ENCODE measurements around the gene FLYWCH1. TPM values are rescaled to one million over a fixed set of nuclear protein-coding genes. Genes with fewer than 3 reads are reported as not detected.
A peak's percentile ranks its signal among the peaks of the same experiment; 100 is the strongest.
"Not testable (repeated sequence)": the region's sequence is repeated elsewhere in the genome, so short reads cannot be mapped to it uniquely, and the experiment has no call there.

The FLYWCH1 gene
- total and polyA plus RNA-seq, 4 donors: 17.5 to 55.9 (median 37.1) TPM

DNA sequence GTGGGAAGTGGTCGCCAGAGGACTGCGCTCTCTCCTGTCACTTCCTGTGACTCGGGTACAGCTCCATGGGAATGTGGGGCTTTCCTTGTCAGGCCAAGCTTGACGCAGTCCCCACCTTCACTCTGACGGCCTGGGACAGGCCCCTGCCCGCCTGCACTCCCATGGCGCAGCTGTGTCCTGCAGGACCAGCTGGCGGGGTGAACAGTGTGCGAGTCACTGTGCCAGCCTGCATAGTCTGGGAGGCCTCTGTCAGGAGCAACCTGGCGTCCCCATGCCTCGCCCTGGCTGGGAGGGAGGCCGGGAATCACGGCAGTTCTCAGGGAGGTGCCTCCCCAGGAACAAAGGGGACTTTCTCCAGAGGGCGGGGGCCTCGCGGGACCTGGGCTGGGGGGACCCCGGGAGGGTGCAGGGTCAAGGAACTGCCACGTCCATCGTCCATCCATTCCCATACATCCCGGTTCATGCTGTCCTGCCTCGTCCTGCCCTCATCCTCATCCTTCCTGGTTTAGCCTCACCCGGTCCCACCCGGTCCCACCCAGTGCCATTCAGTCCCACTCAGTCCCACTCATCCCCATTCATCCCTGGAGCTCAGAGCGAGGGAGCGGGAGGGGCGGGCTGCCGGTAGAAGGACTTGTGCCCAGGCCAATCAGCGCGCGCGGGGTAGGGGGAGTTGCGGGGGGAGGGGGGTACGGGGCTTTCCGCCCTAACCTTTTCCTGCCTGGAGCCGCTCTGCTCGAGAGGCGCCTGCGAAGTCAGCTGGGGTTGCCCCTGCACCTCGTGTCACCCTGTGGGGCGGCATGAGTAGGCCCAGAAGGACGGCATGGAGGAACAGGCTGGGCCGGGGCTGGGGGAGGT, 13.4 kb downstream of the FLYWCH1 start:
- H3K4me1 ChIP-seq (ENCODE audit: control insufficient read depth, insufficient read depth, low read length): peaks cover 22% of the 10 kb centered on the region
- WGBS (ENCODE audit: insufficient coverage): 52% methylated on average over 26 of the region's 42 CpGs
- H3K27ac ChIP-seq (ENCODE audit: low read depth, low read length): no peak overlapping the region
- DNase-seq (ENCODE audit: low read depth in 4 of 6, low spot score in 6 of 6): peak in 2 of 6 donors; percentile 56 to 57
- no peaks in the 10 kb centered on the region for H3K9me3 ChIP-seq (ENCODE audit: control insufficient read depth, insufficient read depth, low read length)
- H3K36me3 ChIP-seq (ENCODE audit: control insufficient read depth, insufficient read depth, low read length): peaks cover 45% of the 10 kb centered on the region
- no peaks in the 10 kb centered on the region for H3K27me3 ChIP-seq (ENCODE audit: control insufficient read depth, insufficient read depth, low read length)
- no peak overlapping the region for H3K4me3 ChIP-seq (ENCODE audit: low read depth, low read length)

DNA sequence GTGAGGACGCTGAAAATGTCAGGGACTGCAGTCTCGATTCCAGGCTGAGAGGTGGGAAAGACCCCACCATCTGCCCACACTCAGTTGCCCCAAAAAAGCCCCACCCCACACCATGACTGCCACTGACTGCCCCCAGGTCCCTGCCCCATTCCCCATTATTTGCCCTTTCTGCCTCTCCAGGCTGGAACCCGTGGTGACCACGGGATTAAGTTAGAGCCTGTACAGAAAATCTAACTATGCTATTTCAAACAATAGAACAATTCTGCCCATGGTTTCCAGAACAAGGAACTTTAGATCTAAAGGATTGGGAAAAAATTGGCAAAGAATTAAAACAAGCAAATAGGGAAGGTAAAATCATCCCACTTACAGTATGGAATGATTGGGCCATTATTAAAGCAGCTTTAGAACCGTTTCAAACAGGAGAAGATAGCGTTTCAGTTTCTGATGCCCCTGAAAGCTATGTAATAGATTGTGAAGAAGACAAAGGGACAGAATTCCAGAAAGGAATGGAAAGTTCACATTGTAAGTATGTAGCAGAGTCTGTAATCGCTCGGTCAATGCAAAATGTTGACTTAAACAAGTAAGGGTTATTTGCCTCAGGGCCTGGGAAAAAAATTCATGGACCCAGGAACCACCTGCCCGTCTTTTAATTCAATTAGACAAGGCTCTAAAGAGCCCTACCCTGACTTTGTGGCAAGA, 14.4 kb downstream of the FLYWCH1 start:
- Histone ChIP-seq H3K4me3 (ENCODE audit: low read depth, low read length) (no peak overlapping the region), H3K9me3 (ENCODE audit: control insufficient read depth, insufficient read depth, low read length) (no peaks in the 10 kb centered on the region), H3K36me3 (ENCODE audit: control insufficient read depth, insufficient read depth, low read length) (peaks cover 50% of the 10 kb centered on the region), H3K27ac (ENCODE audit: low read depth, low read length) (no peak overlapping the region), H3K4me1 (ENCODE audit: control insufficient read depth, insufficient read depth, low read length) (peaks cover 22% of the 10 kb centered on the region), H3K27me3 (ENCODE audit: control insufficient read depth, insufficient read depth, low read length) (no peaks in the 10 kb centered on the region)
- WGBS (ENCODE audit: insufficient coverage): 61% methylated on average over 5 of the region's 9 CpGs
- no peak for DNase-seq (ENCODE audit: low read depth in 4 of 6, low spot score in 6 of 6)

- peaks cover 56% of the 10 kb centered on the region for H3K36me3 ChIP-seq (ENCODE audit: control insufficient read depth, insufficient read depth, low read length)
- H3K9me3 ChIP-seq (ENCODE audit: control insufficient read depth, insufficient read depth, low read length): no peaks in the 10 kb centered on the region
- no peak overlapping the region for H3K4me3 ChIP-seq (ENCODE audit: low read depth, low read length)
- peaks cover 22% of the 10 kb centered on the region for H3K4me1 ChIP-seq (ENCODE audit: control insufficient read depth, insufficient read depth, low read length)
- H3K27ac ChIP-seq (ENCODE audit: low read depth, low read length): no peak overlapping the region
- DNase-seq (ENCODE audit: low read depth in 4 of 6, low spot score in 6 of 6): peak in 1 of 6 donors; percentile 67
- no CpG with 5 or more reads among the region's 5 CpGs for WGBS (ENCODE audit: insufficient coverage)
- no peaks in the 10 kb centered on the region for H3K27me3 ChIP-seq (ENCODE audit: control insufficient read depth, insufficient read depth, low read length)
Observed at GRCh38 chr16:2926650-2926999, 14.9 kb downstream of the FLYWCH1 start.

DNA sequence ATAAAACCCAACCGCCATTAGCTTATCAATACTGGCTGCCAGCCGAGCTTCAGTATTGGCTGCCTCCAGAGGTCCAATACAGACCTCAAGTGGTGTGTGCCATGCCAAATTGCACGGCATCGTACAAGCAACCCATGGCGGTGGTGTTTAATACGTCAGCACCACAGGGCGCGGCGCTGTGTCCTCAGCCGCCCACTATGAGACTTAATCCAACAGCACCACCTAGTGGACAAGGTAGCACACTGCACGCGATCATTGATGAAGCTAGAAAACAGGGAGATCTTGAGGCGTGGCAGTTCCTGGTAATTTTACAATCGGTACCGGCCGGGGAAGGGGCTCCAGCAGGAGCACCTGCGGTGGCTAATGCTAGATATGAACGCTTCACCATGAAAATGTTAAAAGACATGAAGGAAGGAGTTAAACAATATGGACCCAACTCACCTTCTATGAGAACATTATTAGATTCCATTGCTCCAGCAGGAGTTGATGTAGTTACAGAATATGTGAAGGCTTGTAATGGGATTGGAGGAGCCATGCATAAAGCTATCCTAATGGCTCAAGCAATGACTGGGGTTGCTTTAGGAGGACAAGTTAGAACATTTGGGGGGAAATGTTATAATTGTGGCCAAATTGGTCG, 15.4 kb downstream of the FLYWCH1 start:
- peaks cover 22% of the 10 kb centered on the region for H3K4me1 ChIP-seq (ENCODE audit: control insufficient read depth, insufficient read depth, low read length)
- H3K36me3 ChIP-seq (ENCODE audit: control insufficient read depth, insufficient read depth, low read length): peaks cover 58% of the 10 kb centered on the region
- no peaks in the 10 kb centered on the region for H3K27me3 ChIP-seq (ENCODE audit: control insufficient read depth, insufficient read depth, low read length)
- H3K9me3 ChIP-seq (ENCODE audit: control insufficient read depth, insufficient read depth, low read length): no peaks in the 10 kb centered on the region
- H3K27ac ChIP-seq (ENCODE audit: low read depth, low read length): no peak overlapping the region
- WGBS (ENCODE audit: insufficient coverage): 11% methylated on average over 14 of the region's 19 CpGs
- no peak overlapping the region for H3K4me3 ChIP-seq (ENCODE audit: low read depth, low read length)
- peak in 5 of 6 donors; percentile 67 to 96 (median 71) for DNase-seq (ENCODE audit: low read depth in 4 of 6, low spot score in 6 of 6)

DNA sequence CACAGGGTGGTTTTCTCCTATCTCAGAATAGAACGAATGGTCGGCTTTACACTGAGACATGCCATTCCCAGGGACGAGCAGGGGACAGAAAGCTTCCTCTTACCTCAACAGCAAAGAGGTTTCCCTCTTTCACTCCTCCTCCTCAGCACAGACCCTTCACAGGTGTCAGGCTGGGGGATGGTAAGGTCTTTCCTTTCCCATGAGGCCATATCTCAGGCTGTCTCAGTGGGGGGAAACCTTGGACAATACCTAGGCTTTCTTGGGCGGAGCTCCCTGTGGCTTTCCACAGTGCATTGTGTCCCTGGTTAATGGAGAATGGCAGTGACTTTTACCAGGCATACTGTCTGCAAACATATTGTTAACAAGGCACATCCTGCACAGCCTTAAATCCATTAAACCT, 16.4 kb downstream of the FLYWCH1 start:
- WGBS (ENCODE audit: insufficient coverage): 80% methylated on average over 1 of the region's 4 CpGs
- not testable (repeated sequence) for H3K9me3 ChIP-seq (ENCODE audit: control insufficient read depth, insufficient read depth, low read length); DNase-seq (ENCODE audit: low read depth in 4 of 6, low spot score in 6 of 6); H3K27ac ChIP-seq (ENCODE audit: low read depth, low read length); H3K4me3 ChIP-seq (ENCODE audit: low read depth, low read length); H3K27me3 ChIP-seq (ENCODE audit: control insufficient read depth, insufficient read depth, low read length)
- H3K36me3 ChIP-seq (ENCODE audit: control insufficient read depth, insufficient read depth, low read length): peaks cover 62% of the 10 kb centered on the region
- H3K4me1 ChIP-seq (ENCODE audit: control insufficient read depth, insufficient read depth, low read length): peaks cover 22% of the 10 kb centered on the region

GRCh38 chr16:2928796-2929195, 17.1 kb downstream of the FLYWCH1 start:
- Histone ChIP-seq H3K4me3 (ENCODE audit: low read depth, low read length) (no peak overlapping the region), H3K9me3 (ENCODE audit: control insufficient read depth, insufficient read depth, low read length) (no peaks in the 10 kb centered on the region), H3K27ac (ENCODE audit: low read depth, low read length) (no peak overlapping the region), H3K27me3 (ENCODE audit: control insufficient read depth, insufficient read depth, low read length) (no peaks in the 10 kb centered on the region), H3K4me1 (ENCODE audit: control insufficient read depth, insufficient read depth, low read length) (peaks cover 22% of the 10 kb centered on the region), H3K36me3 (ENCODE audit: control insufficient read depth, insufficient read depth, low read length) (peaks cover 63% of the 10 kb centered on the region)
- DNase-seq (ENCODE audit: low read depth in 4 of 6, low spot score in 6 of 6): no peak
- 76% methylated on average over 10 of the region's 11 CpGs for WGBS (ENCODE audit: insufficient coverage)

GRCh38 chr16:2929693-2930092, 18.0 kb downstream of the FLYWCH1 start:
- Histone ChIP-seq H3K9me3 (ENCODE audit: control insufficient read depth, insufficient read depth, low read length) (no peaks in the 10 kb centered on the region), H3K4me1 (ENCODE audit: control insufficient read depth, insufficient read depth, low read length) (peaks cover 18% of the 10 kb centered on the region), H3K36me3 (ENCODE audit: control insufficient read depth, insufficient read depth, low read length) (peaks cover 66% of the 10 kb centered on the region), H3K4me3 (ENCODE audit: low read depth, low read length) (no peak overlapping the region), H3K27me3 (ENCODE audit: control insufficient read depth, insufficient read depth, low read length) (no peaks in the 10 kb centered on the region), H3K27ac (ENCODE audit: low read depth, low read length) (no peak overlapping the region)
- DNase-seq (ENCODE audit: low read depth in 4 of 6, low spot score in 6 of 6): no peak
- 93% methylated on average over 14 of the region's 14 CpGs for WGBS (ENCODE audit: insufficient coverage)

DNA sequence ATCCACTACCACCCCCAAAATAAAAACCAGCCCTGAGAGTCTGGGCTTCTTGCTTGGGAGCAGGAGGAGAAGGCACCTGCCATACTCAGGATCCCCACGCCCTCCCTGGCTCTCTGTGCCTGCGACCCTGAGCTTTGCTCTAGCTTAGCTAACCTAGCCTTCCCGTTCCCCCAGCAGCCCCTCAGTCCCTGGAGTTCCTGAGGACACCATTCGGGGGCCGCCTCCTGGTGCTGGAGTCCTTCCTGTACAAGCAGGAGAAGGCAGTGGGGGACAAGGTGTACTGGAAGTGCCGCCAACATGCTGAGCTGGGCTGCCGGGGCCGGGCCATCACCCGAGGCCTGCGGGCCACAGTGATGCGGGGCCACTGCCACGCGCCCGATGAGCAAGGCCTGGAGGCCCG, 18.5 kb downstream of the FLYWCH1 start:
- Histone ChIP-seq H3K27me3 (ENCODE audit: control insufficient read depth, insufficient read depth, low read length) (no peaks in the 10 kb centered on the region), H3K27ac (ENCODE audit: low read depth, low read length) (no peak overlapping the region), H3K4me1 (ENCODE audit: control insufficient read depth, insufficient read depth, low read length) (peaks cover 13% of the 10 kb centered on the region), H3K36me3 (ENCODE audit: control insufficient read depth, insufficient read depth, low read length) (peaks cover 65% of the 10 kb centered on the region), H3K4me3 (ENCODE audit: low read depth, low read length) (no peak overlapping the region), H3K9me3 (ENCODE audit: control insufficient read depth, insufficient read depth, low read length) (no peaks in the 10 kb centered on the region)
- DNase-seq (ENCODE audit: low read depth in 4 of 6, low spot score in 6 of 6): no peak
- WGBS (ENCODE audit: insufficient coverage): 96% methylated on average over 14 of the region's 15 CpGs

- not testable (repeated sequence) for H3K27me3 ChIP-seq (ENCODE audit: control insufficient read depth, insufficient read depth, low read length); H3K4me3 ChIP-seq (ENCODE audit: low read depth, low read length); DNase-seq (ENCODE audit: low read depth in 4 of 6, low spot score in 6 of 6); H3K9me3 ChIP-seq (ENCODE audit: control insufficient read depth, insufficient read depth, low read length); H3K27ac ChIP-seq (ENCODE audit: low read depth, low read length); H3K4me1 ChIP-seq (ENCODE audit: control insufficient read depth, insufficient read depth, low read length)
- 80% methylated on average over 6 of the region's 13 CpGs for WGBS (ENCODE audit: insufficient coverage)
- H3K36me3 ChIP-seq (ENCODE audit: control insufficient read depth, insufficient read depth, low read length): peaks cover 77% of the 10 kb centered on the region
Observed at GRCh38 chr16:2931231-2931914, 19.6 kb downstream of the FLYWCH1 start.
